Activated T-helper 17 cell treated with anti-CD3 and anti-CD28 coated beads, Interleukin-2, amount 50 U/mL, for 72 hours (primary cell): ENCODE results near the gene MYO1G. TPM values are rescaled to one million over a fixed set of nuclear protein-coding genes. Genes with fewer than 3 reads are reported as not detected.
"Not testable (repeated sequence)": the region's sequence is repeated elsewhere in the genome, so short reads cannot be mapped to it uniquely, and the experiment has no call there.

Source experiments
- ATAC-seq: fragments of 150-1000 bp; cut with Tn5 transposase; replicated peaks from 2 replicates; pipeline ENCODE4 v1.10.0; 2021; ENCODE audit warnings: mild to moderate bottlenecking, moderate library complexity
- H3K27ac Mint-ChIP-seq: one replicate; pipeline ENCODE4 v1.8.0; 2022; ENCODE audit warnings: mixed read lengths
- H3K27me3 Mint-ChIP-seq: one replicate; pipeline ENCODE4 v1.8.0; 2022; ENCODE audit warnings: mixed read lengths
- H3K36me3 Mint-ChIP-seq: one replicate; pipeline ENCODE4 v1.8.0; 2022; ENCODE audit warnings: low read depth, mild to moderate bottlenecking, mixed read lengths
- H3K4me1 Mint-ChIP-seq: one replicate; pipeline ENCODE4 v1.8.0; 2022; ENCODE audit warnings: mixed read lengths
- H3K4me3 Mint-ChIP-seq: one replicate; pipeline ENCODE4 v1.8.0; 2022; ENCODE audit warnings: mild to moderate bottlenecking, mixed read lengths
- H3K9me3 Mint-ChIP-seq: one replicate; pipeline ENCODE4 v1.8.0; 2022; ENCODE audit warnings: mixed read lengths
- total RNA-seq, 2 donors: library from RNA; stranded (reverse); gene quantifications; one replicate each; pipeline ENCODE4 v1.2.3, GENCODE V29; 2022

MYO1G gene
- total RNA-seq, 2 donors from 2014 or later: 316 to 649 TPM

- no peaks in the 10 kb centered on the region for H3K27me3 Mint-ChIP-seq
- H3K4me1 Mint-ChIP-seq: peaks cover 41% of the 10 kb centered on the region
- peak overlapping the region; percentile 38 for H3K4me3 Mint-ChIP-seq
- H3K36me3 Mint-ChIP-seq: peaks cover 79% of the 10 kb centered on the region
- no peak for ATAC-seq
- no peaks in the 10 kb centered on the region for H3K9me3 Mint-ChIP-seq
- peak overlapping the region; percentile 56 for H3K27ac Mint-ChIP-seq
These were observed 28.3 kb upstream of the MYO1G start for GRCh38 chr7:45007106-45007505.

- H3K27me3 Mint-ChIP-seq: no peaks in the 10 kb centered on the region
- no peaks in the 10 kb centered on the region for H3K9me3 Mint-ChIP-seq
- H3K27ac Mint-ChIP-seq: no peak overlapping the region
- H3K4me1 Mint-ChIP-seq: peaks cover 48% of the 10 kb centered on the region
- ATAC-seq: no peak
- H3K36me3 Mint-ChIP-seq: peaks cover 77% of the 10 kb centered on the region
- H3K4me3 Mint-ChIP-seq: peak overlapping the region; percentile 27
These were observed 25.0 kb upstream of the MYO1G start for GRCh38 chr7:45003789-45004188.

GRCh38 chr7:45001826-45002225 is 23.0 kb upstream of the MYO1G start:
- Mint-ChIP-seq H3K4me1 (peaks cover 44% of the 10 kb centered on the region), H3K9me3 (no peaks in the 10 kb centered on the region), H3K36me3 (peaks cover 64% of the 10 kb centered on the region), H3K4me3 (peak overlapping the region; percentile 87), H3K27me3 (no peaks in the 10 kb centered on the region), H3K27ac (peak overlapping the region; percentile 79)
- ATAC-seq: no peak

GRCh38 chr7:45001138-45001694 is 22.4 kb upstream of the MYO1G start:
- peaks cover 46% of the 10 kb centered on the region for H3K4me1 Mint-ChIP-seq
- peak overlapping the region; percentile 79 for H3K27ac Mint-ChIP-seq
- no peaks in the 10 kb centered on the region for H3K9me3 Mint-ChIP-seq
- no peaks in the 10 kb centered on the region for H3K27me3 Mint-ChIP-seq
- peak overlapping the region; percentile 87 for H3K4me3 Mint-ChIP-seq
- peak; percentile 42 for ATAC-seq
- H3K36me3 Mint-ChIP-seq: peaks cover 59% of the 10 kb centered on the region

- Mint-ChIP-seq H3K36me3 (peaks cover 51% of the 10 kb centered on the region), H3K27ac (peak within 1 kb of the TSS; percentile 79), H3K27me3 (no peaks in the 10 kb centered on the region), H3K4me3 (peak within 1 kb of the TSS; percentile 87), H3K4me1 (peaks cover 44% of the 10 kb centered on the region), H3K9me3 (no peaks in the 10 kb centered on the region)
- ATAC-seq: no peak
These were observed 21.5 kb upstream of the MYO1G start, which contains the start of gene CCM2 for GRCh38 chr7:45000093-45001032. CCM2 (plus strand) TSS chr7:45000201; CDS start chr7:45000334, 133 bp downstream.

- peak overlapping the region; percentile 51 for H3K27ac Mint-ChIP-seq
- H3K4me3 Mint-ChIP-seq: peak overlapping the region; percentile 87
- no peaks in the 10 kb centered on the region for H3K9me3 Mint-ChIP-seq
- no peaks in the 10 kb centered on the region for H3K27me3 Mint-ChIP-seq
- peaks cover 43% of the 10 kb centered on the region for H3K36me3 Mint-ChIP-seq
- H3K4me1 Mint-ChIP-seq: peaks cover 48% of the 10 kb centered on the region
- ATAC-seq: peak; percentile 89
These were observed 20.7 kb upstream of the MYO1G start for GRCh38 chr7:44999245-45000092.

GRCh38 chr7:44998153-44998871 is 19.5 kb upstream of the MYO1G start:
- peak overlapping the region; percentile 87 for H3K4me3 Mint-ChIP-seq
- H3K27ac Mint-ChIP-seq: peak overlapping the region; percentile 51
- H3K4me1 Mint-ChIP-seq: peaks cover 41% of the 10 kb centered on the region
- ATAC-seq: no peak
- peaks cover 34% of the 10 kb centered on the region for H3K36me3 Mint-ChIP-seq
- H3K9me3 Mint-ChIP-seq: no peaks in the 10 kb centered on the region
- H3K27me3 Mint-ChIP-seq: no peaks in the 10 kb centered on the region

- ATAC-seq: no peak
- Mint-ChIP-seq H3K9me3 (no peaks in the 10 kb centered on the region), H3K36me3 (peaks cover 12% of the 10 kb centered on the region), H3K4me1 (peaks cover 29% of the 10 kb centered on the region), H3K27me3 (no peaks in the 10 kb centered on the region), H3K27ac (peak overlapping the region; percentile 92), H3K4me3 (peak overlapping the region; percentile 80)
These were observed 17.0 kb upstream of the MYO1G start for GRCh38 chr7:44995555-44996493.

- Mint-ChIP-seq H3K36me3 (peaks cover 10% of the 10 kb centered on the region), H3K27me3 (no peaks in the 10 kb centered on the region), H3K4me3 (peak overlapping the region; percentile 80), H3K9me3 (no peaks in the 10 kb centered on the region), H3K4me1 (peaks cover 29% of the 10 kb centered on the region), H3K27ac (peak overlapping the region; percentile 92)
- no peak for ATAC-seq
These were observed 16.2 kb upstream of the MYO1G start for GRCh38 chr7:44994877-44995554.

GRCh38 chr7:44992004-44992795 is 13.4 kb upstream of the MYO1G start:
- H3K9me3 Mint-ChIP-seq, H3K27ac Mint-ChIP-seq, H3K4me3 Mint-ChIP-seq, H3K27me3 Mint-ChIP-seq, H3K36me3 Mint-ChIP-seq, ATAC-seq: not testable (repeated sequence)
- H3K4me1 Mint-ChIP-seq: peaks cover 38% of the 10 kb centered on the region

- Mint-ChIP-seq H3K27me3 (no peaks in the 10 kb centered on the region), H3K9me3 (no peaks in the 10 kb centered on the region), H3K4me1 (peaks cover 29% of the 10 kb centered on the region), H3K36me3 (peaks cover 26% of the 10 kb centered on the region), H3K27ac (no peak overlapping the region), H3K4me3 (no peak overlapping the region)
- no peak for ATAC-seq
These were observed 11.6 kb upstream of the MYO1G start for GRCh38 chr7:44990109-44991023.
